Fibroblast of lung (primary cell): Measurements from ENCODE around the gene ADGRD1.

ENCODE experiments used
- CTCF ChIP-seq, 2 donors: IDR thresholded peaks in 1 of 2; conservative IDR thresholded peaks in 1 of 2; 1 replicate in 1 of 2; 2 replicates in 1 of 2; pipeline ENCODE4 v1.5.1; 2011 to 2012; ENCODE audit warnings: low read length in 2 of 2, control low read depth in 1 of 2, inconsistent platforms in 1 of 2, low read depth in 1 of 2, mild to moderate bottlenecking in 1 of 2
- EZH2 ChIP-seq: IDR thresholded peaks from 2 replicates; pipeline ENCODE4 v1.5.1; 2012; ENCODE audit warnings: low read length, control low read depth, mild to moderate bottlenecking; ENCODE audit errors: missing control alignments

GRCh38 chr12:131082290-131083194 is 128.8 kb downstream of the ADGRD1 start:
- TF ChIP-seq CTCF (conservative IDR thresholded peaks at IDR 0.05 in 1 of 2, IDR thresholded peaks at IDR 0.05 in 1 of 2; ENCODE audit: low read depth in 1 of 2, low read length in 2 of 2) (no peak), EZH2 (no peak)
